Astrocyte of the spinal cord (primary cell): ENCODE data around the gene UNKL.

ENCODE experiments used
- DNase-seq: peaks from one replicate; pipeline ENCODE4 v3.0.0; 2011; ENCODE audit warnings: low read depth, low spot score
- H3K4me3 ChIP-seq: 2 replicates; pipeline ENCODE4 v1.5.1; 2011; ENCODE audit warnings: low read depth, mild to moderate bottlenecking, low read length, moderate library complexity
- CTCF ChIP-seq: IDR thresholded peaks from 2 replicates; pipeline ENCODE4 v1.5.1; 2012; ENCODE audit warnings: low read depth, mild to moderate bottlenecking, low read length, inconsistent platforms
- in situ Hi-C: cut with HindIII; loops from 2 replicates; pipeline ENCODE4 v1.10.0; 2017; ENCODE audit warnings: low sequenced_read_pairs

Gene UNKL

GRCh38 chr16:1387331-1387730, 27.2 kb downstream of the UNKL start:
- no peak overlapping the region for H3K4me3 ChIP-seq
- no peak for TF ChIP-seq CTCF
- in situ Hi-C loops, result no loop called here
- DNase-seq, result no peak

GRCh38 chr16:1385232-1385631, 29.3 kb downstream of the UNKL start:
- no peak for DNase-seq
- in situ Hi-C loops, result no loop called here
- no peak for TF ChIP-seq CTCF
- H3K4me3 ChIP-seq, result no peak overlapping the region

- in situ Hi-C loops, result no loop called here
- H3K4me3 ChIP-seq, result no peak overlapping the region
- no peak for DNase-seq
- TF ChIP-seq CTCF, result no peak
Observed at GRCh38 chr16:1383556-1383955, 30.9 kb downstream of the UNKL start.

GRCh38 chr16:1381612-1382406, 32.7 kb downstream of the UNKL start:
- no peak overlapping the region for H3K4me3 ChIP-seq
- TF ChIP-seq CTCF, result no peak
- no peak for DNase-seq
- in situ Hi-C loops, result no loop called here

GRCh38 chr16:1380195-1380594, 34.3 kb downstream of the UNKL start:
- in situ Hi-C loops, result no loop called here
- no peak for TF ChIP-seq CTCF
- no peak for DNase-seq
- H3K4me3 ChIP-seq, result no peak overlapping the region

- in situ Hi-C loops, result no loop called here
- TF ChIP-seq CTCF, result no peak
- H3K4me3 ChIP-seq, result peak overlapping the region; percentile 45
- peak; percentile 36 for DNase-seq
Observed at GRCh38 chr16:1379304-1380076, 35.0 kb downstream of the UNKL start.
